ENCODE results near the gene C19orf38. TPM values are rescaled to one million over a fixed set of nuclear protein-coding genes. Genes with fewer than 3 reads are reported as not detected.

The C19orf38 gene
- total and polyA plus RNA-seq, 2 donors (not counting 3 experiments of a cell fraction or from before 2014, with no cell fraction given) = not detected

GRCh38 chr19:10918359-10918758 lies 70.1 kb downstream of the C19orf38 start:
- H4K20me1 ChIP-seq (replicated peaks; ENCODE audit: control insufficient read depth, extremely low read depth, insufficient read depth, low read length) = no peaks in the 10 kb centered on the region
- no peak overlapping the region for H3K9ac ChIP-seq (replicated peaks; ENCODE audit: extremely low read depth, insufficient read depth, low read length)
- no peaks in the 10 kb centered on the region for H3K9me1 ChIP-seq (replicated peaks; ENCODE audit: control insufficient read depth, extremely low read depth, insufficient read depth, low read length)
- no peaks in the 10 kb centered on the region for H3K27me3 ChIP-seq (ENCODE audit: control insufficient read depth in 2 of 2, insufficient read depth in 2 of 2, low read length in 2 of 2)
- H3K4me3 ChIP-seq (replicated peaks in 1 of 3; ENCODE audit: insufficient read depth in 1 of 3, low read depth in 1 of 3, low read length in 3 of 3) = no peak overlapping the region
- H3K27ac ChIP-seq (ENCODE audit: insufficient read depth, low read depth, low read length) = no peak overlapping the region
- ChIA-PET POLR2A (no interaction called here), CTCF (interaction anchor here (1.8 kb wide), 1 partner anchor 47 kb away, joined by 6 read pairs; the partner anchor contains the start of gene CARM1)
- H3K4me1 ChIP-seq (ENCODE audit: control insufficient read depth, extremely low read depth, insufficient read depth, low read length) = no peaks in the 10 kb centered on the region
- no peaks in the 10 kb centered on the region for H3K79me2 ChIP-seq (ENCODE audit: control insufficient read depth, insufficient read depth, low read length)
- DNase-seq (ENCODE audit: low read depth, low spot score) = no peak
- TF ChIP-seq GATA2 (IDR thresholded peaks at IDR 0.05; ENCODE audit: insufficient read depth, insufficient read length, low read depth, low read length) (no peak), EZH2 (IDR thresholded peaks at IDR 0.05; ENCODE audit: borderline replicate concordance, low read depth, low read length, severe bottlenecking) (no peak), CTCF (IDR thresholded peaks at IDR 0.05; ENCODE audit: extremely low read depth in 1 of 2, insufficient read depth in 1 of 2, low read depth in 1 of 2, low read length in 2 of 2) (no peak), POLR2A (IDR thresholded peaks at IDR 0.05; ENCODE audit: low read depth, low read length) (no peak), POLR2AphosphoS5 (IDR thresholded peaks at IDR 0.05; ENCODE audit: insufficient read depth, low read depth, low read length) (no peak)
- BruUV-seq (replicated peaks) = no TSS peak
- H3K9me3 ChIP-seq (replicated peaks; ENCODE audit: control insufficient read depth, insufficient read depth, low read length) = no peaks in the 10 kb centered on the region
- no peak overlapping the region for H3K4me2 ChIP-seq (ENCODE audit: insufficient read depth, low read length)
- dilution Hi-C loops (cut with MboI; ENCODE audit: extremely low pct_ligation_motif_present, low sequenced_read_pairs) (loop anchor here (10.0 kb wide), 1 partner anchor 106 kb away; no protein-coding TSS in a partner anchor), intact Hi-C loops (cut with micrococcal nuclease) (no loop called here)
- no peak for FAIRE-seq
- H2AFZ ChIP-seq (ENCODE audit: low read depth, low read length) = no peak overlapping the region
- H3K36me3 ChIP-seq (ENCODE audit: control insufficient read depth in 2 of 2, extremely low read depth in 1 of 2, insufficient read depth in 2 of 2, low read length in 2 of 2) = peaks cover 0 to 43% of the 10 kb centered on the region in 2 experiments

Small RNAs within 50 kb of the gene (microRNA-seq; reads per million reads assigned to microRNA genes)
- not detected for gene MIR199A1 (ENCODE audit: borderline number of aligned reads, borderline replicate concordance)
- gene MIR6793 (ENCODE audit: borderline number of aligned reads, borderline replicate concordance) = not detected

Small RNAs within 50 kb of the gene (small RNA-seq; reads per million reads assigned to genes)
- gene MIR199A1 (ENCODE audit: insufficient read depth, insufficient read length, low read depth, low replicate concordance) = not detected
- gene MIR6793 (ENCODE audit: insufficient read depth, insufficient read length, low read depth, low replicate concordance) = not detected

Other genes starting within 250 kb of the C19orf38 start
- gene SLC44A2, start 222.9 kb upstream of the C19orf38 start, total RNA-seq = 130 and 136 TPM in 2 replicates
- 94.2 and 97.7 TPM in 2 replicates for gene SLC44A2, start 222.9 kb upstream of the C19orf38 start, polyA plus RNA-seq
- 425 and 459 TPM in 2 replicates for gene ILF3, start 194.1 kb upstream of the C19orf38 start, total RNA-seq
- 186 and 187 TPM in 2 replicates for gene ILF3, start 194.1 kb upstream of the C19orf38 start, polyA plus RNA-seq
- gene QTRT1, start 147.0 kb upstream of the C19orf38 start, total RNA-seq = 38.2 and 41.7 TPM in 2 replicates
- gene QTRT1, start 147.0 kb upstream of the C19orf38 start, polyA plus RNA-seq = 61.0 and 64.9 TPM in 2 replicates
- gene DNM2, start 130.3 kb upstream of the C19orf38 start, total RNA-seq = 164 and 175 TPM in 2 replicates
- gene DNM2, start 130.3 kb upstream of the C19orf38 start, polyA plus RNA-seq = 81.8 and 89.9 TPM in 2 replicates
- gene TMED1, start 12.2 kb upstream of the C19orf38 start, total RNA-seq = 31.2 and 33.9 TPM in 2 replicates
- gene TMED1, start 12.2 kb upstream of the C19orf38 start, polyA plus RNA-seq = 60.4 and 63.6 TPM in 2 replicates
- gene CARM1, start 23.1 kb downstream of the C19orf38 start, total RNA-seq = 70.8 and 72.2 TPM in 2 replicates
- 65.6 and 73.7 TPM in 2 replicates for gene CARM1, start 23.1 kb downstream of the C19orf38 start, polyA plus RNA-seq
- gene YIPF2, start 80.2 kb downstream of the C19orf38 start, total RNA-seq = 45.3 and 47.8 TPM in 2 replicates
- 104 and 148 TPM in 2 replicates for gene YIPF2, start 80.2 kb downstream of the C19orf38 start, polyA plus RNA-seq
- 16.4 and 20.6 TPM in 2 replicates for gene TIMM29, start 80.4 kb downstream of the C19orf38 start, total RNA-seq
- 10.7 and 12.3 TPM in 2 replicates for gene TIMM29, start 80.4 kb downstream of the C19orf38 start, polyA plus RNA-seq
- 177 and 178 TPM in 2 replicates for gene SMARCA4, start 112.6 kb downstream of the C19orf38 start, total RNA-seq
- gene SMARCA4, start 112.6 kb downstream of the C19orf38 start, polyA plus RNA-seq = 63.0 and 65.0 TPM in 2 replicates
- 174 and 175 TPM in 2 replicates for gene LDLR, start 241.0 kb downstream of the C19orf38 start, total RNA-seq
- gene LDLR, start 241.0 kb downstream of the C19orf38 start, polyA plus RNA-seq = 142 and 144 TPM in 2 replicates

Data from endothelial cell of umbilical vein (primary cell).